ENCODE measurements around the gene SIRPA.

The SIRPA gene

DNA sequence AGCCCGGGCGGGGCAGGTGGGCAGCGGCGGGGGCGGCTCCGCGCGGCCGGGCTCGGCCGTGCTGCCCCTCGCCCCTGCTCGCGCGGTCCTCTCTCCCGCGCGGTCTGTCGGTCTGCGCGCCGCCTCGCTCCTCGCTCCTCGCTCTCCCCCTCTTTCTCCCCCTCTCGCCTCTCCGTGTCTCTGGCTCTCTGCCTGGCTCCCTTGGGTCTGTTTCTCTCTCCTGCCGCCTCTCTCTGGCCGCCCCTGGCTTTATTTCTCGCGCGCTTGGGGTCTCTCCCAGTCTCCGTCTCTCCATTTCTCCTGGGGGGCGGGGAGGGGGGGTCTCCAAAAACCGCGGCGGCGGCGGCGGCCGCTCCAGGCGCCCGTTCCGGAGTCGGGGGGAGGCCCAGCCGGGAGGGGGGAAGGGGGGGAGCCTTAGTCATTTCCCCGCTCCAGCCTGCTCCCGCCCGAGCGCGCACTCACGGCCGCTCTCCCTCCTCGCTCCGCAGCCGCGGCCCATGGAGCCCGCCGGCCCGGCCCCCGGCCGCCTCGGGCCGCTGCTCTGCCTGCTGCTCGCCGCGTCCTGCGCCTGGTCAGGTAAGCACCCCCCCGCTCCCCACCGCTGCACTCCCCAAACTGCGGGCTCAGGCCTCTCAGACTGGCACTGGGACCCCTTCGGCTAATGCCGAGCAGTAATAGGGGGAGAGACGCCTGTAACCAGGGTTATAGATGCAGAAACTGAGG lies at the start of gene SIRPA:
Gene SIRPA (plus strand): TSS at position 457 of the 723 bp plus-strand sequence. CDS start 41 bp downstream, at position 498.
- peak within 1 kb of the TSS; percentile 41; the same call in 1 of the 2 replicates for H3K27ac ChIP-seq
- peak within 1 kb of the TSS; percentile 95 for H3K4me2 ChIP-seq
- peak within 1 kb of the TSS; percentile 75 for H3K9ac ChIP-seq
- H3K36me3 ChIP-seq, result no peaks in the 10 kb centered on the region
- H4K20me1 ChIP-seq, result peaks cover 12% of the 10 kb centered on the region
- peak within 1 kb of the TSS; percentile 75 for H3K4me3 ChIP-seq
- peaks cover 61% of the 10 kb centered on the region for H3K27me3 ChIP-seq
- H3K9me3 ChIP-seq, result no peaks in the 10 kb centered on the region
- peaks cover 34% of the 10 kb centered on the region for H3K4me1 ChIP-seq
- no peak for TF ChIP-seq Cebpa-rat (IDR thresholded peaks at IDR 0.05)

DNA sequence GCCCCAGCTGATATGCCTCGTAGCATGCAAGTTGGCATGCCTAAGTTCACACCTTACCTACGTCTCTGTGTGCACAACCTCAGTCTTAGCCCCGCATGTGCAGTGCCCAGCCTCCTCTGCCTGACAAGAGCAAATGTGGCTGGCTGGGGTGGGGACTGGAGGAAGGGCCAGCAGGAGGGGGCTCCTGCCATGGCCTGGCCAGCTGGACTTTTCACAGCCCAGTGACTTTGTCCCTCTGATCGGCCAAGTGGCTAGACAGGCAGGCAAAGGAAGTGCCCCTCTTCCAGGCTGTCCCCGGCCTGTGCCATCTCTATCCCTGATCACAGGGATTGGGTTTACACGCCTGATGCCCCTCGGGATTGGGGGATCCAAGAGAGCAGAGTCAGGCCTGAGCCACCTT lies 49.5 kb upstream of the SIRPA start:
- Histone ChIP-seq H3K9me3 (peaks cover 6% of the 10 kb centered on the region; the same call in 1 of the 2 replicates), H3K4me3 (no peak overlapping the region), H3K36me3 (no peaks in the 10 kb centered on the region), H3K9ac (no peak overlapping the region), H3K4me1 (peaks cover 46% of the 10 kb centered on the region), H3K27ac (no peak overlapping the region), H3K4me2 (peak overlapping the region; percentile 61), H3K27me3 (0 out of 2 replicates have a peak, but pooled peaks cover 4% of the 10 kb centered on the region), H4K20me1 (peaks cover 7% of the 10 kb centered on the region)
- TF ChIP-seq Cebpa-rat (IDR thresholded peaks at IDR 0.05), result no peak

DNA sequence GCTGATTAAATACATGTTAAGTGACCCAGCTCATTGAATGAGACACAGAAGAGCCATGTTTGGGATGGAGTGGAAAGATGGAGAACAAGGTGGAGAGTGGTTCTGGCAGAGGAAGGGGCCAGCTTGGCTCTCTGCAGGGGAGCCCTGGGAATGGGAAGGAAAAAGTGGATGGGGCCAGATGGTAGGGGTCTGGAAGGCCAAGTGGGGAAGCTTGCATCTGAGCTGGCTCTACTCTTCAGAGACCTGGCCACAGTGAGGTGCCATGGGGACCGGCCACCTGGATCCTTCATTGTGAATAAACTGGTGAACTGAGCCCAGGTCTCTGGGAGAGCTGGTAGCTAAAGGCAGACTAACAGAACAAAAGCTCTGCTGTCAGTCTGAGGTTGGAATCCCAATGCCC lies 48.9 kb upstream of the SIRPA start:
- Histone ChIP-seq H3K9ac (no peak overlapping the region), H4K20me1 (peaks cover 13% of the 10 kb centered on the region), H3K36me3 (no peaks in the 10 kb centered on the region), H3K27me3 (0 out of 2 replicates have a peak, but pooled peaks cover 4% of the 10 kb centered on the region), H3K9me3 (peaks cover 6% of the 10 kb centered on the region; the same call in 1 of the 2 replicates), H3K4me2 (no peak overlapping the region), H3K27ac (no peak overlapping the region), H3K4me1 (peaks cover 52% of the 10 kb centered on the region), H3K4me3 (no peak overlapping the region)
- no peak for TF ChIP-seq Cebpa-rat (IDR thresholded peaks at IDR 0.05)

DNA sequence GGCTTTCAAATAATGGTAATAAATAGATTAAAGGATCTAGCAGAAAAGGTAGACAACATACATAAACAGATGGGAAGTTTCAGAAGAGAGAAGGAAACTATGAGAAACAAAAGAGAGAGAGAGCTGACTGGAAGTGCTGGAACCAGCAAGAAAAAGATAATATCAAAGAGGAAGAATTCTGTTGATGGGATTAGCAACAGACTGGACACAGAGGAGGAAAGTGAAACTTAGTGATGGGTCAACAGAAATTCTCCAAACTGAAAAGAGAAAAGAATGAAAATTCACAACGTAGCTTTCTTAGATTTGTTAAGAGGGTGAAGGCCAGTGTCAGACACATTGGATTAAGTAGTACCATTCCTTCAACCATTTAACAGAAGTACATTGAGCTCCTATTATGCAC lies 48.3 kb upstream of the SIRPA start:
- Histone ChIP-seq H4K20me1 (peaks cover 16% of the 10 kb centered on the region), H3K9ac (no peak overlapping the region), H3K4me2 (no peak overlapping the region), H3K4me3 (no peak overlapping the region), H3K36me3 (no peaks in the 10 kb centered on the region), H3K27me3 (peaks cover 5% of the 10 kb centered on the region; the same call in 1 of the 2 replicates), H3K9me3 (peaks cover 6% of the 10 kb centered on the region; the same call in 1 of the 2 replicates), H3K27ac (no peak overlapping the region), H3K4me1 (peaks cover 58% of the 10 kb centered on the region)
- no peak for TF ChIP-seq Cebpa-rat (IDR thresholded peaks at IDR 0.05)

DNA sequence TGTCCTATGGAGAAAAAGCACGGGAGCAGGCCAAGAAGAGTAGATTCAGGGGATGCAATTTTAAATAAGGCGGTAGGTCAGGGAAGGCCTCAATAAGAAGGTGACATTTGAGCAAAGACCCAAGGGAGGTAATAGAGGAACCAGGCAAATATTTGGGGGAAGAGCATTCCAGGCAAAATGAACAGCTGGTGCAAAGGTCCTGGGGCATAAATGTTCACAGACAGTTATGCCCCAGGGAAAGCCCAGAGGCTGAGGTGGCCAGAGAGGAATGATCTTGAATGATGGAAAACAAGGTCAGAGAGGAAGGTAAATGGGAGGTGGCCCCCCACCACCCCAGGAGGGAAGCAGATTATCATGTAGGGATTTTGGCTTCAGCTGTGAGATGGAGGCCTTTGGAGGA lies 47.4 kb upstream of the SIRPA start:
- no peak for TF ChIP-seq Cebpa-rat (IDR thresholded peaks at IDR 0.05)
- no peak overlapping the region for H3K27ac ChIP-seq
- no peak overlapping the region for H3K4me3 ChIP-seq
- no peaks in the 10 kb centered on the region for H3K36me3 ChIP-seq
- H4K20me1 ChIP-seq, result peaks cover 16% of the 10 kb centered on the region
- H3K4me2 ChIP-seq, result no peak overlapping the region
- H3K9ac ChIP-seq, result no peak overlapping the region
- H3K27me3 ChIP-seq, result peaks cover 9% of the 10 kb centered on the region; the same call in 1 of the 2 replicates
- H3K9me3 ChIP-seq, result peaks cover 6% of the 10 kb centered on the region; the same call in 1 of the 2 replicates
- H3K4me1 ChIP-seq, result peaks cover 61% of the 10 kb centered on the region

DNA sequence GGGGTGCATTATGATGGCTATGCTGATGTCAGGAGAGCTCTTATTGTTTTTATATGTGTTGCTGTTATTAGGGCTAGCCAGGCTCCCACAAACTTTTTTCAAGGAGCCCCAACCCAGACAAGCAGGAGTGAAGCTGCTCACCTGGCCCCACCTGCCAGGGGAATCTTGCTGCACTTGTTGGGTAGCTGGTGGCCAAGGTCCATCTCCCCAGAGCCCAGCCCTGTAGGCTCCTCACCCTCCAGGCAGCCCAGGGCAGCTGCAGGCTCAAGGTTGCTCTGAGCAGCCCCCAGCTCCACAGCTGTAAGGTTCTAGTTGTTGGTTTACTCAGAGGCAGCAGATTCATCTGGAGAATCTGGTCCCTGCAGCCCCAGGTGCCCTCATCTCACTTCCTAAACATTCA lies 46.8 kb upstream of the SIRPA start:
- H3K4me1 ChIP-seq, result peaks cover 56% of the 10 kb centered on the region
- no peak overlapping the region; the same call in 1 of the 2 replicates for H3K4me2 ChIP-seq
- TF ChIP-seq Cebpa-rat (IDR thresholded peaks at IDR 0.05), result no peak
- H3K27ac ChIP-seq, result no peak overlapping the region
- H3K27me3 ChIP-seq, result peaks cover 9% of the 10 kb centered on the region; the same call in 1 of the 2 replicates
- peaks cover 6% of the 10 kb centered on the region; the same call in 1 of the 2 replicates for H3K9me3 ChIP-seq
- H4K20me1 ChIP-seq, result peaks cover 16% of the 10 kb centered on the region
- H3K9ac ChIP-seq, result no peak overlapping the region
- no peak overlapping the region for H3K4me3 ChIP-seq
- H3K36me3 ChIP-seq, result no peaks in the 10 kb centered on the region

DNA sequence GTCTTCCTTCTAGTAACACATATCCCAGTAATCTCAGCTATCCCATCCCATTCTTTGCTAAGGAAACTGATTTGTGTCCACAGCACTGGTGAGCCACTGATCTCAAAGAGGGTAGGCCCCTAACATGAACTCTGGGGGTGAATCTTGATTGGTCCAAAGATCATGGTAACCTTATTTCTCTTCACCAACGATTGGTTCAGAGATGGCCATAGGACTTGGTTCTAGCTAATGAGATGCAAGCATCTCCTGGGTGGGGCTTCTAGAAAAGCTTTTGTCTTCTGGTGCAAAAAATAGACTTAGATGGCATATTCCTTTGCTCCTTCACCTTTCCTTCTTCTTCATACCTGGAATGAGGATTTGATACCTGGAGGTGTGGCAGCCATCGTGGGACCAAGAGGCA lies 43.8 kb upstream of the SIRPA start:
- TF ChIP-seq Cebpa-rat (IDR thresholded peaks at IDR 0.05), result no peak
- Histone ChIP-seq H3K4me2 (peak overlapping the region; percentile 62), H3K27ac (no peak overlapping the region), H4K20me1 (peaks cover 16% of the 10 kb centered on the region), H3K9me3 (peaks cover 6% of the 10 kb centered on the region; the same call in 1 of the 2 replicates), H3K4me3 (no peak overlapping the region), H3K4me1 (peaks cover 31% of the 10 kb centered on the region), H3K36me3 (no peaks in the 10 kb centered on the region), H3K9ac (no peak overlapping the region), H3K27me3 (peaks cover 27% of the 10 kb centered on the region)

DNA sequence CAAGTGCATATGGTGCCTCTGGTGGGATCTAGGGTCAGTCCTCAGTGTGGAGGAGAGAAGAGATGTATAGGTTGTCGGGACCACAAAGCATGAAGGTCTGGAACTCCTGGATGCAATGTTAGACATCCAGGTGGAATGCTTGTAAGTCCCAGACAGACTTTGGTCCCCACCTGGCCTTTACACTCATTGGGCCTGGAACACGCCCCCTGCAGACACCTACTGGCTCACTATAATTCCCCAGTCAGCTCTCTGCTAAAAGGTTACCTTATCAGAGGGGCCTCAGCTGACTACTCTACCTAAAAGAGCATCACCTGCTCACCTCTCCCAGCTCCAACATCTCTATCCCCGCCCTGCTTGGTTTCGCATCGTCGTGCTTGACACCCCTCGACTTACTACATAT lies 41.7 kb upstream of the SIRPA start:
- H3K36me3 ChIP-seq, result no peaks in the 10 kb centered on the region
- peaks cover 27% of the 10 kb centered on the region for H3K27me3 ChIP-seq
- peaks cover 44% of the 10 kb centered on the region for H3K4me1 ChIP-seq
- no peak for TF ChIP-seq Cebpa-rat (IDR thresholded peaks at IDR 0.05)
- no peak overlapping the region for H3K4me3 ChIP-seq
- H3K9me3 ChIP-seq, result no peaks in the 10 kb centered on the region
- H4K20me1 ChIP-seq, result peaks cover 16% of the 10 kb centered on the region
- H3K27ac ChIP-seq, result no peak overlapping the region
- H3K9ac ChIP-seq, result no peak overlapping the region
- no peak overlapping the region for H3K4me2 ChIP-seq

DNA sequence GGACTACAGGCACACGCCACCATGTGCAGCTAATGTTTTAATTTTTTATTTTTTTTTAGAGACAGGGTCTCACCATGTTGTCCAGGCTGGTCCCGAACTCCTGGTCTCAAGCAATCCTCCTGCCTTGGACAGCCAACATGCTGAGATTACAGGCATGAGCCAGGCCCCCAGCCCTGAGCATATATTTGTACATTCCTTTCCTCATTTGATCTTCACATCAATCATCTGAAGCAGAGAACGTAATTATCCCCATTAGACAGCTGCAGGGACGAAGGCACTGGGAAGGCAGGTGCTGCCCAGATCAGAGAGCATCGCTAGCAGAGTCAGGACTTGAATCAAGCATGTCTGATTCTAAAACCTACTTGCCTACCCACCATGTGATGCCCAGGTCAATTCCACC lies 41.0 kb upstream of the SIRPA start:
- Histone ChIP-seq H3K9ac (no peak overlapping the region), H4K20me1 (peaks cover 16% of the 10 kb centered on the region), H3K4me3 (no peak overlapping the region), H3K4me1 (peaks cover 38% of the 10 kb centered on the region), H3K27me3 (peaks cover 23% of the 10 kb centered on the region), H3K9me3 (no peaks in the 10 kb centered on the region), H3K4me2 (no peak overlapping the region), H3K36me3 (no peaks in the 10 kb centered on the region), H3K27ac (no peak overlapping the region)
- TF ChIP-seq Cebpa-rat (IDR thresholded peaks at IDR 0.05), result no peak

DNA sequence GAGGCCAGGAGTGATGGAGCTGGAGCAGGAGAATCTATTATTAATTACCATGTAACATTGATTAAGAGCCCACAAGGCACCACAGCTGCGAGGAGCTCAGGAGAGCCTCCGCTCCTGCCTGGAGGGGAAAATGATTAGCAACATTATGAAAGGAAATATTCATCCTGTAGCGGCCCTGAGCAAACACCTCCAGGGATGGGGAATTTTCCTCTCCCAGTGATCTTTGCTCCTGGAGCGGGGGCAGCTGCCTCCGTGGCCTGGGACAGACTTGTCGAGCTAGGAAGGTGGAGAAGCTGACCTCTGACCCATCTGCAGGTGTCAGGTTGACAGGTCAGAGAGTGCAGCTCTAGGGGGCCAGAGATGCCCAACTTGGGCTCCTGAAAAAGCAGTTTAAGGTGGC lies 40.1 kb upstream of the SIRPA start:
- no peaks in the 10 kb centered on the region for H3K9me3 ChIP-seq
- peaks cover 15% of the 10 kb centered on the region for H4K20me1 ChIP-seq
- no peak overlapping the region for H3K9ac ChIP-seq
- no peaks in the 10 kb centered on the region for H3K36me3 ChIP-seq
- peaks cover 36% of the 10 kb centered on the region for H3K4me1 ChIP-seq
- H3K4me3 ChIP-seq, result no peak overlapping the region
- no peak for TF ChIP-seq Cebpa-rat (IDR thresholded peaks at IDR 0.05)
- no peak overlapping the region for H3K4me2 ChIP-seq
- H3K27me3 ChIP-seq, result peaks cover 23% of the 10 kb centered on the region
- H3K27ac ChIP-seq, result no peak overlapping the region

Measured in BLaER1 (cell line).